A549 treated with CpdA at 1 μM for 4 hours (cell line): ENCODE results near the gene RFPL4AL1. TPM values are rescaled to one million over a fixed set of nuclear protein-coding genes. Genes with fewer than 3 reads are reported as not detected.

Experiments
- total RNA-seq: library from RNA; stranded (reverse); fragments of 200-300 nt; extraction: Qiagen RNA extraction; gene quantifications from 5 replicates; pipeline ENCODE4 v1.2.3, GENCODE V29; 2022; ENCODE audit warnings: low read depth

RFPL4AL1 gene
- not detected in 5 replicates for total RNA-seq

GRCh38 chr19:55768818-55769217 lies at the start of gene RFPL4AL1:
Gene RFPL4AL1 (plus strand): TSS chr19:55769118. CDS start chr19:55771805, 2,687 bp downstream.

GRCh38 chr19:55738302-55738701 lies 30.6 kb upstream of the RFPL4AL1 start, which contains the start of gene NLRP9:
Gene NLRP9 (minus strand): TSS chr19:55738402. CDS start chr19:55738374, 28 bp downstream.

GRCh38 chr19:55758797-55759196 lies 10.1 kb upstream of the RFPL4AL1 start, which contains the start of gene RFPL4A:
Gene RFPL4A (plus strand): TSS chr19:55759097. CDS start chr19:55761801, 2,704 bp downstream.

Other genes starting within 250 kb of the RFPL4AL1 start
- gene SBK2, start 232.0 kb upstream of the RFPL4AL1 start, total RNA-seq: 1.8 to 3.1 TPM (median 2.5 TPM) in 5 replicates
- gene SBK3, start 223.6 kb upstream of the RFPL4AL1 start, total RNA-seq: 1.8 to 2.7 TPM (median 2.3 TPM) in 5 replicates
- gene ZNF579, start 188.3 kb upstream of the RFPL4AL1 start, total RNA-seq: 16.1 to 35.4 TPM (median 25.5 TPM) in 5 replicates
- 17.5 to 27.0 TPM (median 25.5 TPM) in 5 replicates for gene FIZ1, start 169.6 kb upstream of the RFPL4AL1 start, total RNA-seq
- 14.0 to 19.4 TPM (median 18.4 TPM) in 5 replicates for gene ZNF524, start 168.8 kb upstream of the RFPL4AL1 start, total RNA-seq
- 7.9 to 14.8 TPM (median 13.3 TPM) in 5 replicates for gene ZNF865, start 163.5 kb upstream of the RFPL4AL1 start, total RNA-seq
- gene ZNF784, start 144.6 kb upstream of the RFPL4AL1 start, total RNA-seq: 5.4 to 6.6 TPM (median 6.3 TPM) in 5 replicates
- 26.5 to 52.4 TPM (median 49.1 TPM) in 5 replicates for gene ZNF580, start 128.1 kb upstream of the RFPL4AL1 start, total RNA-seq
- gene ZNF581, start 125.5 kb upstream of the RFPL4AL1 start, total RNA-seq: 37.0 to 52.7 TPM (median 49.4 TPM) in 5 replicates
- gene CCDC106, start 120.9 kb upstream of the RFPL4AL1 start, total RNA-seq: 12.2 to 19.1 TPM (median 18.1 TPM) in 5 replicates
- 266 to 326 TPM (median 309 TPM) in 5 replicates for gene U2AF2, start 114.1 kb upstream of the RFPL4AL1 start, total RNA-seq
- 126 to 209 TPM (median 205 TPM) in 5 replicates for gene EPN1, start 93.9 kb upstream of the RFPL4AL1 start, total RNA-seq
- gene NLRP9, start 30.7 kb upstream of the RFPL4AL1 start, total RNA-seq: not detected in 5 replicates
- gene RFPL4A, start 10.0 kb upstream of the RFPL4AL1 start, total RNA-seq: 0.37 to 0.58 TPM (median 0.42 TPM) in 5 replicates
- 0.01 to 0.06 TPM (median 0.06 TPM) in 3 of 5 replicates, not detected in the others for gene NLRP11, start 62.9 kb downstream of the RFPL4AL1 start, total RNA-seq
- not detected in 5 replicates for gene NLRP4, start 67.4 kb downstream of the RFPL4AL1 start, total RNA-seq
- gene NLRP13, start 163.2 kb downstream of the RFPL4AL1 start, total RNA-seq: not detected in 5 replicates
- not detected in 5 replicates for gene NLRP8, start 178.7 kb downstream of the RFPL4AL1 start, total RNA-seq
- gene NLRP5, start 217.7 kb downstream of the RFPL4AL1 start, total RNA-seq: not detected in 5 replicates